ENCODE results near the gene SPRED2.

- TF ChIP-seq CTCF (IDR thresholded peaks at IDR 0.05) (no peak), ZFX (IDR thresholded peaks at IDR 0.05; ENCODE audit: borderline replicate concordance) (no peak)
Observed at GRCh38 chr2:65450810-65451209, 18.4 kb upstream of the SPRED2 start.

Measured in 22Rv1 (cell line).